Renal cortical epithelial cell (primary cell): Measurements from ENCODE around the gene DIAPH2. TPM values are rescaled to one million over a fixed set of nuclear protein-coding genes. Genes with fewer than 3 reads are reported as not detected.
A peak's percentile ranks its signal among the peaks of the same experiment; 100 is the strongest.
"Not testable (repeated sequence)": the region's sequence is repeated elsewhere in the genome, so short reads cannot be mapped to it uniquely, and the experiment has no call there.

Experiments used
- DNase-seq: peaks from one replicate; pipeline ENCODE4 v3.0.0-alpha.2; 2011; ENCODE audit warnings: low read depth
- total RNA-seq: library from RNA; depleted of rRNA; stranded (reverse); fragments of >200 nt; gene quantifications from 2 replicates; pipeline ENCODE4 v1.2.3, GENCODE V29; 2014

Gene DIAPH2
- total RNA-seq, 1 donor from 2014 or later, result 15.4 TPM

DNA sequence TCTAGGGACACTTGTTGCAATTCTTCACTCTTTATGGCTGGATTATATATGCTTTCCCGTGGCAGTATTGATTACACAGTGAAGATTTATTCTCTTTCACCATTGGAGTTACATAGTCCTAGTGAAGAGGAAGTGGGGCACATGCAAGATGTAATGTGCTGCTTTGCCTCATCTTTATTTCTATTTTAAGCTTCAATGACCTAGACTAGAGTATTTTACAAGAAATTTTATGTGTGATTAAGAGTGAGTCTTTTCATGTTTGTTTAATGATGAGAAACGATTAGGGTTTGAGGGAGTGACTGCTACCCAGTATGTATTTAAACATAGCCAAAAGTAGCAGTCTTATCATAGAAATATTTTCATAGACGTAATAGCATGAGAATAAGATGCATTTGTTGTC is 30.8 kb downstream of the DIAPH2 start:
- no peak for DNase-seq

- DNase-seq, result no peak
These were observed 34.7 kb downstream of the DIAPH2 start for GRCh38 chrX:96719161-96719875.

- peak; percentile 55 for DNase-seq
These were observed 36.7 kb downstream of the DIAPH2 start for GRCh38 chrX:96721354-96721753.

DNA sequence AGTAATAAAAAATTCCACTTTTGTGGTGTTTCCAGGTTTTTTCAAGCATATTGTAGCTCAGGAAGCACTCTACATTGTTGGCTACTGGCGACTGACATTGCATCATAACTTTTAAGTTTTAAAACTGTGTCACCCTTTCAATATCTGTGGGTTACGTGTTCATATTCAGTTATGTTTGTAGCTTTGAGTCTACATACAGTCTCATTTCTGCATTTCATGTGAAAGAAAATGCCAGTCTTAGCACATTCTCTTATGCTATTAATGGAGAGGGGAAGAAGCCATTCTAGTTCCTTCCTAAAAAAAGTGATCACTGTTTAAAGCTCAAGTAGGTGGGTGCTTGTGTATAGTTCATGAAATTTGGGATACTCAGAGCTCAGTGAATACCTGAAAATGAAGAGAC is 38.1 kb downstream of the DIAPH2 start:
- DNase-seq, result no peak

GRCh38 chrX:96729053-96729452 is 44.4 kb downstream of the DIAPH2 start:
- no peak for DNase-seq

DNA sequence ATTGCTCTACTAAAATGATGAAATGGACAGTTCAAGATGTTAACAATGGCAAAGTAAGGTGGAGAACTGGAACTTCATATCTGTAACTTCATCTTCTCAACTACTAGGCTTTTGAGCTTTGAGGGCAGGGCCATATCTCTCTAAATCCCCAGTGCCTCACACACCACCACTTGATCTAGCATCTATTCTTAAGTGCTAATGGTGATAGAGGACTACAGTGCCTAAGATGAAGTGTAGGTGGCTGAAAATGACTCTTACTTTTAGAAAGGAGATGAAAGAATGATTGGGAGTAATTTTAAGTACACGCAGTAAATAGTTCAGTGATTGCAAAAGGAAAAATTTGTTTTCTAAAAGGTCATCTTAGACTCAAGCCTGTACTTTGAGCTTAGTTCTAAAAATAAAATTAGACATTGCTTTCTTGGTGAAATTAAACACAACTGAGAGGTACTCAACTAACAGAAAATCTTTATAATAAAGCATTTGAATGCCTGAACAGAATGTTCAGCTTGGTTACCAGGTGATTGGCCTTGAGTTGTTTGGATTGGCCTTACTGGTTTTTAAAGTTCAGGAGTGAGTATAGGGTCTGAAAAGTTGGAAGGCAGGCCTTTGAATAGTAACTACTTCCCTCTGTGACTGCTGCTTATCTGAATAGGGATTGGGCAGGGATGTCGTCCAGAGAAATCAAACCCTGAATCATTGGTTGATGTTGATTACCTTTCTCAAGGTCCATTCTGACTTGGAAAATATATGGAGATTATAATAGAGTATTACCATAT is 45.4 kb downstream of the DIAPH2 start:
- DNase-seq, result no peak

DNA sequence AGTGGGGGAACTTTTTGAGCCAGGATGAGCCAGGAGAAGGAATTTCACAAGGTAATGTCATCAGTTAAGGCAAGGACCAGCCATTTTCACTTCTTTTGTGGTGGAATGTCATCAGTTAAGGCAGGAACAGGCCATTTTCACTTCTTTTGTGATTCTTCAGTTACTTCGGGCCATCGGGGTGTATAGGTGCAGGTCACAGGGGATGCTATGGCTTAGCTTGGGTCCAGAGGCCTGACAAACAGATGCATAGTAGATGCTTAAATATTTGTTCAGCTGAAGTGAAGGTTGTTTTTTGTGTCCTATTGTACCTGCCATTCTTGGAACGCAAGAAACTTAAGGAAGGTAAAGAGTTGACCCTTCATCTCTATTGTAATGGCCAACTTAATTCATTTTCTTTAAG is 46.4 kb downstream of the DIAPH2 start:
- DNase-seq, result not testable (repeated sequence)

GRCh38 chrX:96743367-96744073 is 58.9 kb downstream of the DIAPH2 start:
- no peak for DNase-seq

- peak; percentile 90 for DNase-seq
These were observed 68.1 kb downstream of the DIAPH2 start for GRCh38 chrX:96752781-96753180.

DNA sequence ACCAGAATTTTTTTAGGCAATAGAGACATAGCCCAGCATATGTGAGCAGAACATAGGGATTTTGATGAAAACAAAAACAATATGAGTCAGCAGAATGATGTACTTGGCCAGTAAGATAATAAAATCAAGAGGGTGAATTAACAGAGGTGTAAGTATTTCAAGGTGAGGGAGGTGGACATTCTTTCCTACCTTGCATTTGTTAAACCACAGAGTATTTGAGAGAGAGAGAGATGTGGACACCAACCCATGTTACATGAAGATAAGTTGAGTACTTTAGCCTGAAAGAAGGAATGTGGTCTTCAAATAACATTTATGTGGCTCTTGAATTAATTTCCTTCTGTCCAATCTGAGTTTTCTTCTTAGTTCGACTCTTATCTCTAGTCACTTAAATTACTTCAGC is 68.6 kb downstream of the DIAPH2 start:
- peak; percentile 45 for DNase-seq

GRCh38 chrX:96756491-96756890 is 71.8 kb downstream of the DIAPH2 start:
- DNase-seq, result no peak

DNA sequence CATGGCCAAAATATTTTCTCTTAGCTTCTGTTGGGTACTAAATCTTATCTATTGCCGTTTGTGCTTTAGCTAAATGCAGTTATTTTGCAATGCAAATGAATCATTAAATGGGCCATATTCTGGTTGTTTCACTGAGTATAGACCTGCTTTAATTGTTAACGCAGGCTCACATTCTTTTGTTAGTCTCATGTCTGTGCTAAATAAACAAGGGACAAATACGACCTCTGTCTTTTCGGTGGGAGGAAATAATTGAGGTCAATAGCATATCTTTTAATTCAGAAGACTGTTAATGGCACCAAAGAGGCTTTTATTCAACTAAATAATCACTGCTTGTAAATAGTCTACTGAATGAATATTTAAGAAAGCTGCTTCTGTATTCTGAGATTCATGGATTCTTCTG is 76.9 kb downstream of the DIAPH2 start:
- no peak for DNase-seq

GRCh38 chrX:96763608-96764007 is 79.0 kb downstream of the DIAPH2 start:
- DNase-seq, result no peak

- DNase-seq, result no peak
These were observed 80.2 kb downstream of the DIAPH2 start for GRCh38 chrX:96764864-96765263.

- DNase-seq, result peak; percentile 21
These were observed 85.7 kb downstream of the DIAPH2 start for GRCh38 chrX:96770315-96770714.

GRCh38 chrX:96771486-96771885 is 86.8 kb downstream of the DIAPH2 start:
- no peak for DNase-seq

- peak; percentile 10 for DNase-seq
These were observed 89.5 kb downstream of the DIAPH2 start for GRCh38 chrX:96774116-96774515.

GRCh38 chrX:96776966-96777365 is 92.3 kb downstream of the DIAPH2 start:
- no peak for DNase-seq

- DNase-seq, result no peak
These were observed 106.9 kb downstream of the DIAPH2 start for GRCh38 chrX:96791559-96791958.

DNA sequence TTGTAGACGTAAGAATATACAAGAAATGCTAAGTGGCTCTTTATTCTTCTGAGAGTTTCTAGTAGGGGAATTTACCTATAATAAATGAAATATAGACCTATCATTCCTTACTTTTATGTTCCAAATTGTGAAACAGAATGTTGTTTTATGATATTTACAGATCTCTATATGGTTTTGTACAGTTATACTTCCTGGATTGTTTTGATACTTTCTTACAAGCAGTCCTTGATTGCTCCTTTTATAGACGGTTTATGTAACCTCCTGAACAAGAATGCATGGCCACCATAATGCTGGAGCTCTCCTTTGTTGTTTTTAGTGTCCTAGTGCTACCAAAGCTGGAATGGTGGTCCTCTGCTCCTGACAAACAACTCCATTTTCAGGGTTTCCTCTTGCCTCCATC is 107.4 kb downstream of the DIAPH2 start:
- DNase-seq, result no peak

DNA sequence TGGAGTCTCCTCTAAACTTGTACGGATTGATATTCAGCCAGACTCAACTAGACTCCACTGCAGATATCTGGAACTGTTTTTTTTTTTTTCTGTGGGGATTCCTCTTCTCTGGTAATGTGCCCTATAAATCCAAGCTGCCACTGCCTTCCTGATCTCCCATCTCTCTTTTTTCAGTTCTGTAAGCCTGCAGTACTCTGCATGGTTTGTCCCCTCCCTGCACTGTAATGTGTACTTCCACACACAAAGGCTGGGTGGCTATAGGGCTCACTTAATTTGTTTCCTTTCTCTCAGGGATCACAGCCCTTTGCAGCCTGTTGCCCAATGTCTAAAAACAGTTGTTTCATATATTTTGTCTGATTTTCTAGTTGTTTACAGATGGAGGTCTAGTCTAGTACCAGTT is 114.3 kb downstream of the DIAPH2 start:
- DNase-seq, result no peak

DNA sequence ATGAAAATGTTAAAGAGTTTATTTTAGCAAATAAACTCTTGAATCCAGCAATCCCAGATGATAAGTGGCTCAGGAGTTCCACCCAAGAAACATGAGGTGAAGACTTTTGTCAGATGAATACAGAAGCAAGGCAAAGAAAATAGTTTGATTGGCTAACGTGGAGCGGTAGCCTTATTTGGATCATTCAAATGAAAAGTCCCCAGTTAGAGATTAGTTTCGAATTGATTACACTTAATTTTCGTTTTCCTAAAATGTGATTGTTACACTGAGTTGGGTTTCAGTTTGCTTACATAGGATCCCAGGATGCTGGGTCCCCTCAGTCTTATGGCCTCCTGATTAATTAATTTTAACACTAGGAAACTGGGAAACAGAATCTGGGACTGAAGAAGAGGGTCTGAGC is 122.7 kb downstream of the DIAPH2 start:
- DNase-seq, result no peak

GRCh38 chrX:96820935-96821334 is 136.3 kb downstream of the DIAPH2 start:
- no peak for DNase-seq
